ENCODE measurements around the gene OVCH1. TPM values are rescaled to one million over a fixed set of nuclear protein-coding genes. Genes with fewer than 3 reads are reported as not detected.

OVCH1 gene
- total RNA-seq, 4 donors from 2014 or later, result 0.10 TPM; not detected in 3

DNA sequence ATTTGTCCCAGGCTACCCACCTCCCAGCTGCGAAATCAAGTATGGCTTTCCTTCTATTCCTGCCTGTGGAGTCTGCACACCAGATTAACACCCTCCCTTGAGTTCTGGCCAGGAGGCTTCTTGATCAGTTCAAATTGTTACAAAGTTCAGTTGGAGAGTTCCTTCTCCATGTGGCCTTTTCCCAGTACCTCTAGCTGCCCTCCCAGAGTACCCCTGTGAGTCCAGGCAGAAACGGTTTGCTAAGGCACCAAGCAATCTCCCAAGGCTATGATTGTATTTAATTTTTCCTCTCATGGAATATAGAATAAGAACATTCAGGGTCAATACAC is 66.8 kb downstream of the OVCH1 start:
- Histone ChIP-seq H3K27ac (no peak overlapping the region), H3K9me3 (no peaks in the 10 kb centered on the region), H3K27me3 (no peaks in the 10 kb centered on the region), H3K4me3 (no peak overlapping the region), H3K36me3 (no peaks in the 10 kb centered on the region), H3K4me1 (no peaks in the 10 kb centered on the region)
- DNase-seq (no peak), ATAC-seq (no peak)
- intact Hi-C loops (cut with DNase I; ENCODE audit: low total_unique reads), result no loop called here
- in situ Hi-C loops (cut with MboI; ENCODE audit: low sequenced_read_pairs in 4 of 4), result no loop called here
- TF ChIP-seq POLR2A (IDR thresholded peaks at IDR 0.05), result no peak
- TF ChIP-seq, protein P1, sequence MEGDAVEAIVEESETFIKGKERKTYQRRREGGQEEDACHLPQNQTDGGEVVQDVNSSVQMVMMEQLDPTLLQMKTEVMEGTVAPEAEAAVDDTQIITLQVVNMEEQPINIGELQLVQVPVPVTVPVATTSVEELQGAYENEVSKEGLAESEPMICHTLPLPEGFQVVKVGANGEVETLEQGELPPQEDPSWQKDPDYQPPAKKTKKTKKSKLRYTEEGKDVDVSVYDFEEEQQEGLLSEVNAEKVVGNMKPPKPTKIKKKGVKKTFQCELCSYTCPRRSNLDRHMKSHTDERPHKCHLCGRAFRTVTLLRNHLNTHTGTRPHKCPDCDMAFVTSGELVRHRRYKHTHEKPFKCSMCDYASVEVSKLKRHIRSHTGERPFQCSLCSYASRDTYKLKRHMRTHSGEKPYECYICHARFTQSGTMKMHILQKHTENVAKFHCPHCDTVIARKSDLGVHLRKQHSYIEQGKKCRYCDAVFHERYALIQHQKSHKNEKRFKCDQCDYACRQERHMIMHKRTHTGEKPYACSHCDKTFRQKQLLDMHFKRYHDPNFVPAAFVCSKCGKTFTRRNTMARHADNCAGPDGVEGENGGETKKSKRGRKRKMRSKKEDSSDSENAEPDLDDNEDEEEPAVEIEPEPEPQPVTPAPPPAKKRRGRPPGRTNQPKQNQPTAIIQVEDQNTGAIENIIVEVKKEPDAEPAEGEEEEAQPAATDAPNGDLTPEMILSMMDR (IDR thresholded peaks at IDR 0.05 in 4 of 5, conservative IDR thresholded peaks at IDR 0.05 in 1 of 5), result no peak

DNA sequence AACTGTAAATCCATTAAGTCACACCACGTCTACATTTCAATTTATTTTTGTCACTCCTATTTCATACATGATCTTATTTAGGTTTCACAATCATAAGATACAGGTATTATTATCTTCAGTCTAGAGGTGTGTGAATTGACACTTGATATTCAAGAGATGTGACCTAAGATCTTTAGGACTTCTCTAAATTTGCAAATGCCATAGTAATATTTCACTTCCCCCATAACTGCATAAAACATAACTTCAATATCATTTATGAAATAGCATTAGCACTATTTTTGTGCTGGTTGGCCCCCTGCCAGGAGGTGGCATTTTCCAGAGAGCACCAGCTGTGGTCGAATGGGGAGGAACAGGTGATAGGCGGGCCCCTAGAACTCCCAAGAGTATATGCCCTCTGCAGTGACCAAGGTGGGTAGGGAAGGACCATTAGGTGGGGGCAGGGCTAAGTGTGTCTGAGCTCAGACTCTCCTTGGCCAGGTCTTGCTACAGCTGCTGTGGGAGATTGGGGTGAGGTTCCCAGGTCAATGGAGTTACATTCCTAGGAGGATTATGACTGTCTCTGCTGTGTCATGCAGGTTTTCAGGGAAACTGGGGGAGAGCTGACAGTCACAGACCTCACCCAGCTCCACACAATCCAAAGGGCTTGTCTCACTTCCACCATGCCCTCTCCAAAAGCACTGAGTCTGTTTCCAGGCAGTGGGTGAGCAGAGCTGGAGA is 67.3 kb downstream of the OVCH1 start:
- Histone ChIP-seq H3K27ac (no peak overlapping the region), H3K9me3 (no peaks in the 10 kb centered on the region), H3K36me3 (no peaks in the 10 kb centered on the region), H3K4me1 (no peaks in the 10 kb centered on the region), H3K4me3 (no peak overlapping the region), H3K27me3 (no peaks in the 10 kb centered on the region)
- no peak for TF ChIP-seq POLR2A (IDR thresholded peaks at IDR 0.05)
- TF ChIP-seq, protein P1 (IDR thresholded peaks at IDR 0.05 in 4 of 5, conservative IDR thresholded peaks at IDR 0.05 in 1 of 5), result no peak
- ATAC-seq (no peak), DNase-seq (no peak)
- in situ Hi-C loops (cut with MboI; ENCODE audit: low sequenced_read_pairs in 4 of 4), result no loop called here
- intact Hi-C loops (cut with DNase I; ENCODE audit: low total_unique reads), result no loop called here

DNA sequence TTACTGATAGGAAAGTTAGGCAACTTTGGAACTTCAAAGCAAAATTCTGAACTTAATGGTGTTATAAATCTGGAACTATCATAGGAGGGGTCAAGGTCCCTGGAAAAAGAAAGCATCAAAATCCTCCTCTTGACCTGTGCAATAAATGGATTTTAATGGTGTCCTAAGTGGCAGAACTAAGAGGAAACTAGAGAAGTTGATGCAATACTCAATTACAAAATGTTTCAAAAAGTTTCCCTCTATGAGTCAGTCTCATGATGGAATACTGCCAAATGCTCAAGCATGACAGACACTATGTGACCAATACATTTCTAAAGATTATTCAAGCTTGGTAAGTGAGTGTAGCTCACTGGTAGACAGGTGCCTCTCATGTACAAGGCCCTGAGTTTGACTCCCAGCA is 68.9 kb downstream of the OVCH1 start:
- Histone ChIP-seq H3K4me1 (no peaks in the 10 kb centered on the region), H3K27ac (no peak overlapping the region), H3K36me3 (no peaks in the 10 kb centered on the region), H3K27me3 (no peaks in the 10 kb centered on the region), H3K4me3 (no peak overlapping the region), H3K9me3 (no peaks in the 10 kb centered on the region)
- no peak for TF ChIP-seq POLR2A (IDR thresholded peaks at IDR 0.05)
- TF ChIP-seq, protein P1 (IDR thresholded peaks at IDR 0.05 in 4 of 5, conservative IDR thresholded peaks at IDR 0.05 in 1 of 5), result no peak
- in situ Hi-C loops (cut with MboI; ENCODE audit: low sequenced_read_pairs in 4 of 4) (no loop called here), intact Hi-C loops (cut with DNase I; ENCODE audit: low total_unique reads) (no loop called here)
- no peak for DNase-seq
- ATAC-seq, result peak in 1 of 2 donors; percentile 54

DNA sequence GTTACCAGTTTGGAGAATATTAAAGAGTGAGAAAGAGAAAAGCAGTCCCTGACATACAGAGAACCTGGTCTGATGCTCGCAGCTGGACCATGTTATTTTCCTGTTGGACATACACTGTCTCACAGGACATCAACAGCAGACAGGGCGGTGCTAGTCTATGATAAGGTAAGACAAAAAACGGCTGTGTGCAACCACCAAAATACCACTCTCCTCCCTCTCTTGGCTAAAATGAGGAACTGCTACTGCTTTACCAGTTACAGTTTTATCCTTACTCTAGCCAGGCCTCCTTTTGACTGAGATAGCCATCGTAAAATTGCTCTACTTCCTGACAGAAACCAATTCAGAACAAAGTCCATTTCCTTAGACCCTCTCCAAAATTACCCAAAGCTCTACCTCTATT is 69.5 kb downstream of the OVCH1 start:
- in situ Hi-C loops (cut with MboI; ENCODE audit: low sequenced_read_pairs in 4 of 4) (no loop called here), intact Hi-C loops (cut with DNase I; ENCODE audit: low total_unique reads) (no loop called here)
- no peak for ATAC-seq
- Histone ChIP-seq H3K9me3 (no peaks in the 10 kb centered on the region), H3K27ac (no peak overlapping the region), H3K36me3 (no peaks in the 10 kb centered on the region), H3K4me3 (no peak overlapping the region), H3K27me3 (no peaks in the 10 kb centered on the region), H3K4me1 (no peaks in the 10 kb centered on the region)
- TF ChIP-seq, protein P1 (IDR thresholded peaks at IDR 0.05 in 4 of 5, conservative IDR thresholded peaks at IDR 0.05 in 1 of 5), result no peak
- no peak for TF ChIP-seq POLR2A (IDR thresholded peaks at IDR 0.05)
- DNase-seq, result no peak

DNA sequence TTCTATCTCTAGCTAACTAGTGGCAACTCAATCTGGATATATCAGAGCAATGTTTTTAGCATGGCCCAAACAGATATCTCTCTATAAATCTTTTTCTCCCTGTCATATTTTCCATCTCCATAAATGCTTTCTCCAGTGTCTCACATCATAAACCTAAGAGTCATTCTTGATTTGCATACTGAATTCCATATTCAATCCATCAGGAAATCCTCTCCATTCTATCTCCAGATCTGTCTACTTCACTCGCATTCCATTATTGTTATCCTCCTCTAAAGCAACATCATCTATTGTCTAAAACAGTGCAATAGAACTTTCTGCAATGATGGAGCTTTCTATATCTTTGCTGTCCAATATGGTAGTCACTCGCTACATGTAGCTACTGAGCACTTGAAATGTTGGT is 71.0 kb downstream of the OVCH1 start:
- DNase-seq, result no peak
- no peak for ATAC-seq
- in situ Hi-C loops (cut with MboI; ENCODE audit: low sequenced_read_pairs in 4 of 4), result no loop called here

More for the DNA sequence above, 71.0 kb downstream of the OVCH1 start:
- no peak overlapping the region for H3K27ac ChIP-seq
- no peaks in the 10 kb centered on the region for H3K36me3 ChIP-seq
- H3K4me1 ChIP-seq, result no peaks in the 10 kb centered on the region
- H3K4me3 ChIP-seq, result no peak overlapping the region
- H3K9me3 ChIP-seq, result no peaks in the 10 kb centered on the region
- H3K27me3 ChIP-seq, result no peaks in the 10 kb centered on the region
- intact Hi-C loops (cut with DNase I; ENCODE audit: low total_unique reads), result no loop called here
- TF ChIP-seq, protein P1 (IDR thresholded peaks at IDR 0.05 in 4 of 5, conservative IDR thresholded peaks at IDR 0.05 in 1 of 5), result no peak
- TF ChIP-seq POLR2A (IDR thresholded peaks at IDR 0.05), result no peak
